SU-DHL-6 (cell line): Measurements from ENCODE around the gene NCOA5.

ENCODE experiments used
- CTCF ChIP-seq: fragments of 200-600 bp; sonication (generic); IDR thresholded peaks from one replicate; pipeline ENCODE4 v1.5.1; 2017; ENCODE audit warnings: antibody characterized with exemption, mild to moderate bottlenecking, low read length, moderate library complexity; ENCODE audit not compliant: insufficient read depth, poor library complexity, severe bottlenecking
- EZH2phosphoT487 ChIP-seq: fragments of 200-600 bp; sonication (generic), shearing (Covaris generic); conservative IDR thresholded peaks from 2 replicates; pipeline ENCODE4 v1.6.1; 2018; ENCODE audit warnings: mild to moderate bottlenecking, antibody characterized with exemption, low read length, moderate library complexity, mixed read lengths

- no peak for TF ChIP-seq EZH2phosphoT487
- peak; percentile 19 for TF ChIP-seq CTCF
These were observed 9.9 kb upstream of the NCOA5 start for GRCh38 chr20:46099491-46100287.
